A549 (cell line): ENCODE data around the gene DMPK. TPM values are rescaled to one million over a fixed set of nuclear protein-coding genes. Genes with fewer than 3 reads are reported as not detected.

Experiments
- ATAC-seq, 2 experiments: fragments of 200-7000 bp in 1 of 2; fragments of >200 bp in 1 of 2; cut with Nextera tagmentation in 1 of 2; cut with Tn5 transposase in 1 of 2; 3 replicates each; pipeline versions ENCODE4 v1.8.0 to v1.9.1; 2018 to 2020; ENCODE audit warnings: mild to moderate bottlenecking in 1 of 2, moderate library complexity in 1 of 2
- CTCF ChIA-PET: fragments of 300-600 bp; sonication (Branson Sonifier 250); formaldehyde crosslinking; extraction: SDS; loops from one replicate; lab custom pipeline; 2021; ENCODE audit warnings: antibody characterized with exemption, inconsistent platforms; lab: Yijun Ruan, JAX
- POLR2A ChIA-PET: fragments of 350-600 bp; formaldehyde crosslinking; extraction: SDS; loops from one replicate; lab custom pipeline; 2021; ENCODE audit warnings: antibody characterized with exemption, inconsistent platforms; lab: Yijun Ruan, JAX
- DNase-seq, 2 experiments: peaks; one replicate each; pipeline versions ENCODE4 v3.0.0 to v3.0.0-alpha.2; 2011 to 2016; ENCODE audit warnings: low read depth in 1 of 2, low spot score in 1 of 2
- FAIRE-seq: peaks from 2 replicates; lab custom pipeline; 2011; peaks lifted over from hg19 to GRCh38; lab: Jason Lieb, UNC
- H3K27ac ChIP-seq, 2 experiments: fragments of >200 bp; sonication (Bioruptor Twin); formaldehyde crosslinking; 3 replicates each; pipeline ENCODE4 v1.5.1; 2016 to 2017
- H3K4me1 ChIP-seq: fragments of >200 bp; sonication (Bioruptor Twin); formaldehyde crosslinking; 3 replicates; pipeline ENCODE4 v1.6.1; 2016
- H3K4me2 ChIP-seq: fragments of >200 bp; sonication (Bioruptor Twin); formaldehyde crosslinking; 3 replicates; pipeline ENCODE4 v1.6.1; 2016
- H3K4me3 ChIP-seq: fragments of >200 bp; sonication (Bioruptor Twin); formaldehyde crosslinking; 3 replicates; pipeline ENCODE4 v1.5.1; 2016
- H3K9me3 ChIP-seq: fragments of >200 bp; sonication (Bioruptor Twin); formaldehyde crosslinking; 3 replicates; pipeline ENCODE4 v1.6.1; 2016
- CEBPB ChIP-seq, 2 experiments: fragments of >200 bp in 1 of 2; sonication (Bioruptor Twin) in 1 of 2; formaldehyde crosslinking in 1 of 2; IDR thresholded peaks; 2 replicates each; pipeline ENCODE4 v1.6.1; 2012 to 2016
- EHMT2 ChIP-seq: fragments of 200-600 bp; sonication (generic); IDR thresholded peaks from 2 replicates; pipeline ENCODE4 v1.6.1; 2016; ENCODE audit warnings: antibody characterized with exemption, low read depth, mild to moderate bottlenecking, moderate library complexity
- ELK1 ChIP-seq: fragments of 150-350 bp; IDR thresholded peaks from 2 replicates; pipeline ENCODE4 v1.6.1; 2014; ENCODE audit warnings: low read depth, mild to moderate bottlenecking, low read length
- ESRRA ChIP-seq: fragments of 150-350 bp; IDR thresholded peaks from 2 replicates; pipeline ENCODE4 v1.6.1; 2014; ENCODE audit warnings: mild to moderate bottlenecking, low read length, borderline replicate concordance
- FOSL2 ChIP-seq, 2 experiments: fragments of 450-650 bp in 1 of 2; fragments of >200 bp in 1 of 2; sonication (Bioruptor Twin) in 1 of 2; formaldehyde crosslinking; IDR thresholded peaks; 2 replicates each; pipeline versions ENCODE4 v1.5.0 to v1.6.1; 2016 to 2020; ENCODE audit warnings: mild to moderate bottlenecking in 1 of 2, moderate library complexity in 1 of 2
- HDAC2 ChIP-seq: fragments of 200-600 bp; sonication (generic); IDR thresholded peaks from 2 replicates; pipeline ENCODE4 v1.6.1; 2016
- HMGXB4 ChIP-seq: fragments of 250-450 bp; sonication (Bioruptor Pico); IDR thresholded peaks from 2 replicates; pipeline ENCODE4 v1.5.0; 2021; ENCODE audit warnings: mild to moderate bottlenecking, moderate library complexity, borderline replicate concordance
- HOXB13 ChIP-seq: fragments of 250-450 bp; sonication (Bioruptor Pico); IDR thresholded peaks from 2 replicates; pipeline ENCODE4 v1.5.0; 2020; ENCODE audit warnings: low read depth, mild to moderate bottlenecking, moderate library complexity
- HOXB5 ChIP-seq: fragments of 250-450 bp; sonication (Bioruptor Pico); IDR thresholded peaks from 2 replicates; pipeline ENCODE4 v1.5.0; 2020; ENCODE audit warnings: mild to moderate bottlenecking, moderate library complexity
- KDM1A ChIP-seq: fragments of 200-600 bp; sonication (generic); IDR thresholded peaks from 2 replicates; pipeline ENCODE4 v1.6.1; 2016; ENCODE audit warnings: low read depth, mild to moderate bottlenecking
- MAFK ChIP-seq: fragments of 450-650 bp; IDR thresholded peaks from 2 replicates; pipeline ENCODE4 v1.6.1; 2014; ENCODE audit not compliant: partially characterized antibody
- NFE2L2 ChIP-seq: fragments of 150-350 bp; conservative IDR thresholded peaks from 2 replicates; pipeline ENCODE4 v1.6.1; 2014; ENCODE audit warnings: low read length
- PBX3 ChIP-seq: IDR thresholded peaks from 2 replicates; pipeline ENCODE4 v1.6.1; 2012
- PHF8 ChIP-seq: fragments of 200-600 bp; sonication (generic); IDR thresholded peaks from 2 replicates; pipeline ENCODE4 v1.6.1; 2016; ENCODE audit warnings: low read depth, mild to moderate bottlenecking, antibody characterized with exemption, moderate library complexity, borderline replicate concordance
- RAD21 ChIP-seq, 2 experiments: fragments of >200 bp in 1 of 2; sonication (Bioruptor Twin) in 1 of 2; formaldehyde crosslinking in 1 of 2; IDR thresholded peaks in 1 of 2; conservative IDR thresholded peaks in 1 of 2; 2 replicates in 1 of 2; 3 replicates in 1 of 2; pipeline ENCODE4 v1.6.1; 2012 to 2018; ENCODE audit warnings: inconsistent platforms in 1 of 2
- RARB ChIP-seq: fragments of 250-450 bp; sonication (Bioruptor Pico); IDR thresholded peaks from 2 replicates; pipeline ENCODE4 v1.8.0; 2021; ENCODE audit warnings: mild to moderate bottlenecking, moderate library complexity
- RCOR1 ChIP-seq: fragments of 150-350 bp; IDR thresholded peaks from 2 replicates; pipeline ENCODE4 v1.6.1; 2014; ENCODE audit warnings: antibody characterized with exemption, low read length, low read depth
- REST ChIP-seq: fragments of 200-600 bp; sonication (generic); IDR thresholded peaks from 2 replicates; pipeline ENCODE4 v1.6.1; 2016; ENCODE audit warnings: antibody characterized with exemption, mild to moderate bottlenecking, moderate library complexity
- RFX5 ChIP-seq: fragments of 450-650 bp; IDR thresholded peaks from 2 replicates; pipeline ENCODE4 v1.7.1; 2014; ENCODE audit warnings: antibody characterized with exemption, mild to moderate bottlenecking, moderate library complexity
- RNF2 ChIP-seq: fragments of 200-600 bp; sonication (generic); IDR thresholded peaks from 2 replicates; pipeline ENCODE4 v1.6.1; 2016; ENCODE audit warnings: low read depth, mild to moderate bottlenecking, antibody characterized with exemption, moderate library complexity, borderline replicate concordance
- SREBF2 ChIP-seq: fragments of 450-650 bp; IDR thresholded peaks from 2 replicates; pipeline ENCODE4 v1.6.1; 2014; ENCODE audit warnings: mild to moderate bottlenecking, moderate library complexity
- WGBS: methylation state at CpG from one replicate; pipeline ENCODE4 v1.1.6; 2017; ENCODE audit errors: missing lambda C conversion rate; 5-methylcytosine and 5-hydroxymethylcytosine counted together
- polyA plus RNA-seq, 4 experiments: library from polyadenylated mRNA; depleted of rRNA in 3 of 4; stranded (reverse); fragments of >200 nt; fragmentation: RNase III in 1 of 4; extraction: RNeasy Plus Mini Kit Qiagen cat#74134 plus additional on column Dnase treatment in 1 of 4; gene quantifications; 2 replicates in 3 of 4; 3 replicates in 1 of 4; pipeline ENCODE4 v1.2.3, GENCODE V29; 2011 to 2017

DMPK gene
- polyA plus RNA-seq, 2 of the 4 experiments (the other 2 are of a cell fraction) = 21.6 to 56.6 TPM

GRCh38 chr19:45812297-45812696, 30.0 kb upstream of the DMPK start (continued):
- TF ChIP-seq PHF8 (no peak), KDM1A (no peak), SREBF2 (no peak), RCOR1 (no peak), EHMT2 (no peak), HDAC2 (no peak), ESRRA (no peak), RARB (CRISPR knock-in tag) (no peak), RFX5 (no peak)

GRCh38 chr19:45809643-45810159, 27.4 kb upstream of the DMPK start:
- FAIRE-seq (no peak), ATAC-seq (peak in 1 of 2 experiments; percentile 19; a peak in 3 of 6 replicates), DNase-seq (peak in 1 of 2 experiments; percentile 68)
- Histone ChIP-seq H3K9me3 (no peaks in the 10 kb centered on the region), H3K4me3 (no peak overlapping the region), H3K4me2 (peak overlapping the region; percentile 25), H3K4me1 (peaks cover 14% of the 10 kb centered on the region), H3K27ac (peak overlapping the region; percentile 64 to 84)
- 56% methylated on average over 7 of the region's 7 CpGs for WGBS
- TF ChIP-seq HMGXB4 (CRISPR knock-in tag) (no peak), FOSL2 (IDR thresholded peaks at IDR 0.05) (peak; percentile 46), FOSL2 (CRISPR knock-in tag; IDR thresholded peaks at IDR 0.05) (peak; percentile 83), RNF2 (no peak), HOXB13 (CRISPR knock-in tag) (peak; percentile 51; the same call in 1 of the 2 replicates), REST (no peak), RFX5 (peak; percentile 24; the same call in 1 of the 2 replicates), NFE2L2 (peak; percentile 92), RARB (CRISPR knock-in tag) (no peak), HOXB5 (0 out of 2 replicates have a peak, but pooled peaks have one; percentile 35), PBX3 (no peak), CEBPB (IDR thresholded peaks at IDR 0.05) (0 out of 4 replicates have a peak, but pooled peaks of 1 of the 2 experiments have one; percentile 8), HDAC2 (no peak), ELK1 (no peak), MAFK (peak; percentile 100), RAD21 (conservative IDR thresholded peaks at IDR 0.05 in 1 of 2, IDR thresholded peaks at IDR 0.05 in 1 of 2) (no peak)
- CTCF ChIA-PET = interaction anchor here (1.5 to 74.3 kb wide), 4 partner anchors 2 to 117 kb away, joined by 3 to 2204 read pairs (median 1104); partner anchors contain the start of genes DMPK, DMWD, QPCTL and RSPH6A
- POLR2A ChIA-PET = no interaction called here
